ENCODE measurements around the gene SLC25A41. TPM values are rescaled to one million over a fixed set of nuclear protein-coding genes. Genes with fewer than 3 reads are reported as not detected.

The SLC25A41 gene
- total RNA-seq, 4 donors from 2014 or later = not detected

- DNase-seq (ENCODE audit: low spot score) = no peak
- no peak for TF ChIP-seq CTCF (IDR thresholded peaks at IDR 0.05)
- ATAC-seq (ENCODE audit: low FRiP score) = no peak
Measured at GRCh38 chr19:6413721-6414643, 19.6 kb downstream of the SLC25A41 start.

- TF ChIP-seq CTCF (IDR thresholded peaks at IDR 0.05) = no peak
- no peak for ATAC-seq (ENCODE audit: low FRiP score)
- no peak for DNase-seq (ENCODE audit: low spot score)
Measured at GRCh38 chr19:6413291-6413690, 20.3 kb downstream of the SLC25A41 start.

GRCh38 chr19:6412447-6413091, 21.0 kb downstream of the SLC25A41 start:
- ATAC-seq (ENCODE audit: low FRiP score) (peak; percentile 25), DNase-seq (ENCODE audit: low spot score) (no peak)
- no peak for TF ChIP-seq CTCF (IDR thresholded peaks at IDR 0.05)

- no peak for ATAC-seq (ENCODE audit: low FRiP score)
- no peak for DNase-seq (ENCODE audit: low spot score)
- TF ChIP-seq CTCF (IDR thresholded peaks at IDR 0.05) = no peak
Measured at GRCh38 chr19:6412061-6412446, 21.5 kb downstream of the SLC25A41 start.

GRCh38 chr19:6409346-6409745, 24.2 kb downstream of the SLC25A41 start:
- ATAC-seq (ENCODE audit: low FRiP score) = no peak
- TF ChIP-seq CTCF (IDR thresholded peaks at IDR 0.05) = no peak
- DNase-seq (ENCODE audit: low spot score) = no peak

GRCh38 chr19:6406401-6406800, 27.2 kb downstream of the SLC25A41 start:
- ATAC-seq (ENCODE audit: low FRiP score) (no peak), DNase-seq (ENCODE audit: low spot score) (no peak)
- TF ChIP-seq CTCF (IDR thresholded peaks at IDR 0.05) = no peak
